ENCODE data around the gene FBXW8. TPM values are rescaled to one million over a fixed set of nuclear protein-coding genes. Genes with fewer than 3 reads are reported as not detected.

The FBXW8 gene
- total RNA-seq, 1 donor from 2014 or later = 5.8 TPM

DNA sequence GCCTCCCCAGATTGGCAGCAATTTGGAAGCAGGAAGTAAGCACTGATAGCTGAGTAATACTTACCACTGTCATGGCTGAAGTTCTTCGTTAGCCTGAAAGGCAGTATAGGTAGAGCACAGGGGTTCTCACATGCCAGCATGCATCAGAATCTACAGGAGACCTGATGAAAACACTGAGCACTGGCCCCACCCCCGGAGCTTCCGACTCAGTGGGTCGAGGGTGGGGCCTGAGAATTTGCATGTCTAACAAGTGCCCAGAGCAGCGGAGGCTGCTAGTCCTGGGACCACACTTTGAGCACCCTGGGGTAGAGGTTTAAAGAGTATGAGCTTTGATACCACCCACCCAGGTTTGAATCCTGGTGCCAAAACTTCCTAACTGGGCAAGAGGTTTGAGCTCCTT, 89.6 kb downstream of the FBXW8 start:
- TF ChIP-seq, protein P1, sequence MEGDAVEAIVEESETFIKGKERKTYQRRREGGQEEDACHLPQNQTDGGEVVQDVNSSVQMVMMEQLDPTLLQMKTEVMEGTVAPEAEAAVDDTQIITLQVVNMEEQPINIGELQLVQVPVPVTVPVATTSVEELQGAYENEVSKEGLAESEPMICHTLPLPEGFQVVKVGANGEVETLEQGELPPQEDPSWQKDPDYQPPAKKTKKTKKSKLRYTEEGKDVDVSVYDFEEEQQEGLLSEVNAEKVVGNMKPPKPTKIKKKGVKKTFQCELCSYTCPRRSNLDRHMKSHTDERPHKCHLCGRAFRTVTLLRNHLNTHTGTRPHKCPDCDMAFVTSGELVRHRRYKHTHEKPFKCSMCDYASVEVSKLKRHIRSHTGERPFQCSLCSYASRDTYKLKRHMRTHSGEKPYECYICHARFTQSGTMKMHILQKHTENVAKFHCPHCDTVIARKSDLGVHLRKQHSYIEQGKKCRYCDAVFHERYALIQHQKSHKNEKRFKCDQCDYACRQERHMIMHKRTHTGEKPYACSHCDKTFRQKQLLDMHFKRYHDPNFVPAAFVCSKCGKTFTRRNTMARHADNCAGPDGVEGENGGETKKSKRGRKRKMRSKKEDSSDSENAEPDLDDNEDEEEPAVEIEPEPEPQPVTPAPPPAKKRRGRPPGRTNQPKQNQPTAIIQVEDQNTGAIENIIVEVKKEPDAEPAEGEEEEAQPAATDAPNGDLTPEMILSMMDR (IDR thresholded peaks at IDR 0.05; ENCODE audit: insufficient read depth, low read length, severe bottlenecking) = no peak
- FAIRE-seq (no peak), DNase-seq (ENCODE audit: low read depth) (no peak)
- H3K36me3 ChIP-seq (ENCODE audit: control insufficient read depth, insufficient read depth, low read length) = peaks cover 5% of the 10 kb centered on the region
- no peaks in the 10 kb centered on the region for H3K27me3 ChIP-seq (ENCODE audit: control insufficient read depth, insufficient read depth, low read length)
- no peak overlapping the region for H3K4me3 ChIP-seq (ENCODE audit: low read depth, low read length)

DNA sequence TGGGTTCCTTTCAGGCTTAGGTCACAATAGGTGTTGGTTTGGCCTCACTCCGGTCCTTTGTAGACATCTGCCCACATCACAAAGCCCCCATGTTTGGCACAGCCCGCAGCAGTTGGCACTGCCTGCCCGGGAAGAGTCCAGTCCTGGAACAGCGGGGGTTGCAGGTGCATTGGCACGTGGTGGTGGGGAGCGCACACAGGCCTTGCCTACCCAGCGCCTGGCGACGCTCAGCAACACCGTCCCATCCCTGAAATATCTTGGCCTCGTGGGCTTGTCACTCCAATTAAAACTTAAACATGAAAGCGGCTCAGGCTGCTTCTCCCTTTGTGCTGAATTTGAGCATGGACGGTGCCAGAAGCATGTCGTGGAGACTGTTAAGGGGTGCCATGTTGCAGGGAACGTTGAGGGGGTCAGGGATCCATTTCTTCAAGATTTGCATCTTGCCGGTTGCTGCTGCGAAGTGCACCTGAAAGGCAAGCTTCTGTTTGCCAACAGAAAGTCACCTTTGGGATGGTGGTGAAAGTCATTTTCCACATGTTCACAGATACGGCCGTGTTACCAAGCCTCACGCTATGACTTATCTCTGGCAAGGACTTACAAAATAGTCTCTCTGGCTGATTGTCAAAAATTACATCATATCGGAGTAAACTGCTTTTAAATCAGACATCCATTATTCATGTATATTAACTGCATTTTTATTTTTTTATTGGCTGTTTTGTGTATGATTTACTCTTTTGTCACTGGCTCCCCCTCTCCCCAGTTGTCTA, 91.5 kb downstream of the FBXW8 start:
- Histone ChIP-seq H3K27me3 (ENCODE audit: control insufficient read depth, insufficient read depth, low read length) (no peaks in the 10 kb centered on the region), H3K36me3 (ENCODE audit: control insufficient read depth, insufficient read depth, low read length) (peaks cover 7% of the 10 kb centered on the region), H3K4me3 (ENCODE audit: low read depth, low read length) (no peak overlapping the region)
- TF ChIP-seq, protein P1 (IDR thresholded peaks at IDR 0.05; ENCODE audit: insufficient read depth, low read length, severe bottlenecking) = no peak
- no peak for DNase-seq (ENCODE audit: low read depth)
- FAIRE-seq = peak; percentile 28

DNA sequence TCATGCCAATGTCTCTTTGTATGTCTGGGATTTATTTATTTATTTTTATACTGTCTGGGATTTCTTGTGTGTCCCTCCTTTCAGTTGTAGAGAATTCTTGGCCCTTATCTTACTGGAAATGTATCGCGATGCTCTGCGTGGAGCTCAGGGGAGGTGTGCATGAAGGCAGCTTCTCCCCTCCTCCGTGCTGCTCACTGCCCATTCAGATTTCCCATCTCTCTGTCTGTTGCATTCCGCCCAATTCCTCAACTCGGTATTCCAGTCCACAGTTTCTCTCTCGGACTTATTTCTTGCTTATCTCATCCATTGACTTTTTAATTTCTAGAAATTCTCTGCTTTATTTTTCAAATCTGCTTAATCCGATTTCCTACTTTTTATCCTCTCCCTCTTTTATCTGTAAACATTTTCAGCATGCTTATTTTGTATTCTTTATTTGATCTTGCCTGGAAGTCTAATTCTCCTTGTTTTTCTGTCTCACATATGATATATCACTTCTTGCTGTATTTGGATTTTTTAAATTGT, 93.2 kb downstream of the FBXW8 start:
- Histone ChIP-seq H3K36me3 (ENCODE audit: control insufficient read depth, insufficient read depth, low read length) (peaks cover 6% of the 10 kb centered on the region), H3K4me3 (ENCODE audit: low read depth, low read length) (no peak overlapping the region), H3K27me3 (ENCODE audit: control insufficient read depth, insufficient read depth, low read length) (no peaks in the 10 kb centered on the region)
- no peak for DNase-seq (ENCODE audit: low read depth)
- no peak for FAIRE-seq
- TF ChIP-seq, protein P1 (IDR thresholded peaks at IDR 0.05; ENCODE audit: insufficient read depth, low read length, severe bottlenecking) = no peak

DNA sequence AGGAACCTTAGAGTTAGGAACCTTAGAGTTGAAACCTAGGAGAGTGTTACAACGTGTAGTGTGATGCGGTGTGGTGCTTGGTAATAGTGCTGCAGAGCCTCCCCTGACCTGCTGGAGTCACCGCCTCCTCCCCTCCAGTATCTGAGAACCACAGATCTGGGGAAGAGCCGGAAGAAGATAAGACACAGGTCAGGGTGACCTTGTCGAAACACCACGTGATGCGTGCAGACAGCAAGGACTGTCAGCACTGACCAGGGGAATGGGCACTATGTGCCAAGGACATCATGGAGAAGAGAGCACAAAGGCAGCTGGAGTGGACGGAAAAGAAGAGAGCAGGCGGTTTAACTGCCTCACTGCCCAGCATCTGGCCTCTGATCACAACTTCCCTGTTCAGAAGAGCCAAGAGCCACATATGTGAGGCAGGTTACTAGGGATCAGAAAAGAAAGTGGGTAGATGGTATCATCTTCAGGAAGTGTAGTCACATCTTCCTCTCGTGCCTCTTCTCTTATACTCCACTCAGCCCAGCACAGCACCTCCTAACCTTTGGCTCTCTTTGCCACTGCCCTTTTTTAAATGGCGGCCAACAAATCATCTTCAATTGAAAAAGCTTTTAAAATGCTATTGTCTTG, 94.8 kb downstream of the FBXW8 start:
- no peak overlapping the region for H3K4me3 ChIP-seq (ENCODE audit: low read depth, low read length)
- FAIRE-seq (no peak), DNase-seq (ENCODE audit: low read depth) (no peak)
- H3K27me3 ChIP-seq (ENCODE audit: control insufficient read depth, insufficient read depth, low read length) = no peaks in the 10 kb centered on the region
- H3K36me3 ChIP-seq (ENCODE audit: control insufficient read depth, insufficient read depth, low read length) = peaks cover 5% of the 10 kb centered on the region
- TF ChIP-seq, protein P1 (IDR thresholded peaks at IDR 0.05; ENCODE audit: insufficient read depth, low read length, severe bottlenecking) = no peak

DNA sequence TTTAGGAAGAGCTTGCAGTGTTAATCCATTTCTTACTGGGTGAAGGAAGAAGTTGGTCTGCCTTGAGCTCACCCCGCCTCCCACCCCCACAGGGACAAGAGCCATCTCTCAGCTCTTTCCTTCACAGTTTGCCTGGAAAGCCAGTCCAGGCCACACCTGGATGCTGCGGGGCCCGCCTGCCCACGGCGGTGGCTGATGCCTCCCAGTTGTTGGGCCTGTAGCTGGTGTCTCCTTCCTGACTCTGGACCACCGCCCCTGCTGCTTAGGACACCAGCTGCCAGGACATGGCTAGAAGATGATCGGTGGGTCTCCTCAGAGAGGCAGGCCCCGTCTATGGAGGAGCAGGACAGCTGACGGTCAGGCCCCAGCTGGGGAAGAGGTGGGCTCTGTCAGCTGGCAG, 95.6 kb downstream of the FBXW8 start:
- peaks cover 5% of the 10 kb centered on the region for H3K36me3 ChIP-seq (ENCODE audit: control insufficient read depth, insufficient read depth, low read length)
- DNase-seq (ENCODE audit: low read depth) (no peak), FAIRE-seq (no peak)
- TF ChIP-seq, protein P1 (IDR thresholded peaks at IDR 0.05; ENCODE audit: insufficient read depth, low read length, severe bottlenecking) = no peak
- H3K27me3 ChIP-seq (ENCODE audit: control insufficient read depth, insufficient read depth, low read length) = no peaks in the 10 kb centered on the region
- no peak overlapping the region for H3K4me3 ChIP-seq (ENCODE audit: low read depth, low read length)

Measured in bronchial epithelial cell (primary cell).